Peyer's patch (tissue), 4 donors: Measurements from ENCODE around the gene PTPRM. TPM values are rescaled to one million over a fixed set of nuclear protein-coding genes. Genes with fewer than 3 reads are reported as not detected.

Source experiments
- DNase-seq, 3 donors: peaks; one replicate each; pipeline ENCODE4 v3.0.0-alpha.2; 2017 to 2019
- H3K27ac ChIP-seq, 4 donors: fragments of 200-600 bp; sonication (generic); one replicate each; pipeline ENCODE4 v1.5.1; 2016 to 2019
- H3K27me3 ChIP-seq, 2 donors: fragments of 200-600 bp; sonication (generic); one replicate each; pipeline ENCODE4 v1.5.1; 2019
- H3K36me3 ChIP-seq, 3 donors: fragments of 200-600 bp; sonication (generic); one replicate each; pipeline ENCODE4 v1.5.1; 2016 to 2019
- H3K4me1 ChIP-seq, 4 donors: fragments of 200-600 bp; sonication (generic); one replicate each; pipeline ENCODE4 v1.5.1; 2016 to 2019
- H3K4me3 ChIP-seq, 4 donors: fragments of 200-600 bp; sonication (generic); 1 replicate in 3 of 4; 2 replicates in 1 of 4; pipeline ENCODE4 v1.5.1; 2016 to 2019; ENCODE audit warnings: mild to moderate bottlenecking in 1 of 4
- H3K9me3 ChIP-seq, 4 donors: fragments of 200-600 bp; sonication (generic); one replicate each; pipeline ENCODE4 v1.5.1; 2016 to 2019; ENCODE audit warnings: mild to moderate bottlenecking in 1 of 4
- POLR2A ChIP-seq, 2 donors: fragments of 450-650 bp; IDR thresholded peaks; one replicate each; pipeline ENCODE4 v1.5.1; 2017; ENCODE audit warnings: antibody characterized with exemption in 2 of 2, mild to moderate bottlenecking in 2 of 2, moderate library complexity in 2 of 2
- total RNA-seq, 4 donors: library from RNA; depleted of rRNA; stranded (reverse); fragments of >200 nt; gene quantifications; one replicate each; pipeline ENCODE4 v1.1.0, GENCODE V29; 2016
- TF ChIP-seq, protein P1 (sequence below), 6 experiments: fragments of 450-650 bp in 4 of 6; fragments of 200-600 bp in 2 of 6; sonication (generic) in 1 of 6; IDR thresholded peaks; one replicate each; pipeline ENCODE4 v1.5.1; 2017 to 2019; ENCODE audit warnings: antibody characterized with exemption in 6 of 6, mild to moderate bottlenecking in 3 of 6, moderate library complexity in 1 of 6

The PTPRM gene
- total RNA-seq, 4 donors from 2014 or later, result 39.6 to 211 (median 80.3) TPM

DNA sequence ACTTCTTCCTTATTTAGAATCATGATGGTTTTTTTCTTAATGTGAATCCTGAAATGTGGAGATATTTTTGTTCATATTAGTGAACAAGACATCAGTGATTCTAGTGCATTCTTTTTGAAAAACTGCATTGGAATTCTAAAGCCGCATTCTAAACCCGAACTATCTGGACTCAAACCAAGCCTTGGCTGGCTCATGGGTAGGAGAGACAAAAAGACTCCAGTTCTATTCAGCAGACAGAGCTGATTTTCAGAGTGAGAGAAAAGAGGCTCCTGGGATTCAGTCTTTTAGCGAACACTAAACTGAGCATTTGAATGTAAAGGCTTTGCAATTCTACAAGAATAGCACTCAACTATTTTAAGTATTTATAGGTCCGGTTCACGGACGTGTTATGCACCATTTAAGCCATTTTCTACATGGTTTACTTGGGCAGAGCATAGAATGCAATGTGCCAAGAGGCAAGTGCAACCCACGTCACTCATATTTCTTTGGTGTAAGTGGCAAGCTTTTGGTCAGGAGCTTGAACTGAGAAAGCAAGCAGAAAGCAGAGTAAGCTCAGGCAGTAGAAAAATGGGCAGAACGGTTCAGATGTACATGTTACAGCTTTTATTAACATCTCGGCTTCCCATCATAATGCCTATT is 814.8 kb downstream of the PTPRM start:
- no peak for TF ChIP-seq POLR2A (IDR thresholded peaks at IDR 0.05)
- TF ChIP-seq, protein P1, sequence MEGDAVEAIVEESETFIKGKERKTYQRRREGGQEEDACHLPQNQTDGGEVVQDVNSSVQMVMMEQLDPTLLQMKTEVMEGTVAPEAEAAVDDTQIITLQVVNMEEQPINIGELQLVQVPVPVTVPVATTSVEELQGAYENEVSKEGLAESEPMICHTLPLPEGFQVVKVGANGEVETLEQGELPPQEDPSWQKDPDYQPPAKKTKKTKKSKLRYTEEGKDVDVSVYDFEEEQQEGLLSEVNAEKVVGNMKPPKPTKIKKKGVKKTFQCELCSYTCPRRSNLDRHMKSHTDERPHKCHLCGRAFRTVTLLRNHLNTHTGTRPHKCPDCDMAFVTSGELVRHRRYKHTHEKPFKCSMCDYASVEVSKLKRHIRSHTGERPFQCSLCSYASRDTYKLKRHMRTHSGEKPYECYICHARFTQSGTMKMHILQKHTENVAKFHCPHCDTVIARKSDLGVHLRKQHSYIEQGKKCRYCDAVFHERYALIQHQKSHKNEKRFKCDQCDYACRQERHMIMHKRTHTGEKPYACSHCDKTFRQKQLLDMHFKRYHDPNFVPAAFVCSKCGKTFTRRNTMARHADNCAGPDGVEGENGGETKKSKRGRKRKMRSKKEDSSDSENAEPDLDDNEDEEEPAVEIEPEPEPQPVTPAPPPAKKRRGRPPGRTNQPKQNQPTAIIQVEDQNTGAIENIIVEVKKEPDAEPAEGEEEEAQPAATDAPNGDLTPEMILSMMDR (IDR thresholded peaks at IDR 0.05), result no peak
- DNase-seq, result no peak
- Histone ChIP-seq H3K4me3 (no peak overlapping the region), H3K36me3 (peaks cover 0 to 38% (median 0%) of the 10 kb centered on the region in 3 donors), H3K27me3 (no peaks in the 10 kb centered on the region), H3K4me1 (no peaks in the 10 kb centered on the region), H3K27ac (no peak overlapping the region), H3K9me3 (no peaks in the 10 kb centered on the region)

DNA sequence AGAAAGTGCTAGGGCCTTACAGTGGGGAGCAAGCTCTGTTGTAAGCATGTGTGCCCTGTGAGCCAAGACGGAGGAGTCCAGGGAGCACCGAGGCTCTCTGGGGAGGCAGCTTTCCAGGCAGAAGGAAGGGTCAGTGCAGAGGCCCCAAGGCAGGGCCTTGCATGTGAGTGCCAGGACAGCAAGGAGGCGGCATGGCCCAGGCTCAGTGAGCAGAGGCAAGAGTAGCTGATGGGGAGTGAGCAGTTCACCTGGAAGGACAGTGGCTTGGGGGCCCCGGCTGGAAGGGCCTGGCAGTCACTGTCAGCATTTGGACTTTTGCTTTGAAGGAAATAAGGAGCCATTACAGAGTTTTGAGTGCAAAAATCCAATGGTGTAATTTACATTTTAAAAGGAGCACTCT is 818.3 kb downstream of the PTPRM start:
- H3K9me3 ChIP-seq, result no peaks in the 10 kb centered on the region
- H3K36me3 ChIP-seq, result peaks cover 0 to 23% (median 0%) of the 10 kb centered on the region in 3 donors
- H3K4me1 ChIP-seq, result no peaks in the 10 kb centered on the region
- H3K27ac ChIP-seq, result no peak overlapping the region
- no peak for DNase-seq
- TF ChIP-seq, protein P1 (IDR thresholded peaks at IDR 0.05), result no peak
- TF ChIP-seq POLR2A (IDR thresholded peaks at IDR 0.05), result no peak
- no peak overlapping the region for H3K4me3 ChIP-seq
- no peaks in the 10 kb centered on the region for H3K27me3 ChIP-seq

DNA sequence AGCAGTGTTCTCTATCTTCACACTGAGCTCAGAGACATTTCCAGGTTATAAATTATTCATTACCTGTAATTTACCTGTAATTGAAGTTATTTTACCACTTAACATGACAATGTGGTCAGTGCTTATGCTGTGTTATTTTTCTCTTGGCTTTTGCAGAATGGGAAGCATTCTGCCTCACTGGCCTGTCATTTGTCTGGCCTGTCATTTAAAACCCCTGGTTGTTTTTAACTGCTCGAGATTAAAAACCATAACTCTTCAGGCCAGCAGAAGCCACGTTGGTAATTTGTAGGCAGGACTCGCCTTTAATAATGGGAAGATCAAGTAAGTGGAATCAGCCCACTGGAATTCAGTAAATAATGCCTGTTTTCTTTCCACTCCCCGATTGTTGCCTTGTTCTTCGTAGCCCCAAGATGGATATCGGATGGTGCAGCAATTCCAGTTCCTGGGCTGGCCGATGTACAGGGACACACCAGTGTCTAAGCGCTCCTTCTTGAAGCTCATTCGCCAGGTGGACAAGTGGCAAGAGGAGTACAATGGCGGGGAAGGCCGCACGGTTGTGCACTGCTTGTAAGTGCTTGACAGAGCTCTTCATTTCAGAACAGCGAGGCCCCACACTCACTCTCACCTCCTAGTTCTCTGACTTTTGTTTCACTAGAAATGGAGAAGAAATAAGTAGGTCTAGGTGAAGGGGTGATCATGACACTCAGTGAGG is 819.7 kb downstream of the PTPRM start:
- Histone ChIP-seq H3K27me3 (no peaks in the 10 kb centered on the region), H3K27ac (no peak overlapping the region), H3K36me3 (peaks cover 0 to 18% (median 0%) of the 10 kb centered on the region in 3 donors), H3K4me3 (no peak overlapping the region), H3K4me1 (no peaks in the 10 kb centered on the region), H3K9me3 (no peaks in the 10 kb centered on the region)
- no peak for TF ChIP-seq POLR2A (IDR thresholded peaks at IDR 0.05)
- no peak for DNase-seq

DNA sequence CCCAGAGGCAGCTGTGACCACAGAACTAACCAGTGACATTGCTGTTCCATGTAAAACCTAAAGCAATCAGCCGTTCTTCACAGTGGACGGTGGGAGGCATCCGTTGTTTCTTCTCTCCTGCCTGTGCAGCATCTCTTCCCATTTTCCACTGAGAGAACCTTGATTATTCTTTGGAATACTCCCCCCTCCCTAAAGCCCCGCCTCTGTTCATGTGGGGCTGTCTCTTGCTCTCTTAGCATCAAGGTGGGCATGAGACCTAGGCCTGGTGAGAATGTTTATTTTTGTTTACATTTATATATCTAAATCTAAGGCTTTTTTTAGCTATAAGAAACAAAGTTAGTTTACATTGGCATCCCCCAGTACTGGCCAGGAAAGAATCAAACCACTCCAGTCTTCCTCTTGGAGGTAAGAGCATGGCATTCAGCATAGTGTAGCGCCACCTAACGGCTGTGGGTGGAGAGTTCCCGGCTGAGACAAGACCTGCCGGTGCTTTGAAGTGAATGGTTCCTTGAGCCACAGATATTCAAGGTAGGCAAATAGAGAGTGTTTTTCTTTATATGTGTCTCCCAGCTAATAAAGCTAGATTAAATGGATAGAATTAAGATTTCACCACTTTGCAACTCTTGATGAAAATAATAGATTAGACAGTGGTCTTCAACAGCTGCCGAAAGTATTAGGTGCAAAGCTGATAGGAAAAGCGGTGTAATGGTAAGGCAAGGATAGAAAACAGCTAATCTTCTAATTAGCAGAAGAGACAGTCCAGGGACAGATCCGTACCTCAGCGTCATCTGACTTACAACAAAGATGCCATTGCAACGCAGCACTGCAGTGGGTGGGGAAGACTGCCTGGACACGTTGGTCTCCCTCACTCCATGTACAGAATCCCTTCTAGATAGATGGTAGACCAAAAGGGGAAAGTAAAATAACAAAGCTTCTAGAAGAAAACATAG is 822.5 kb downstream of the PTPRM start:
- no peaks in the 10 kb centered on the region for H3K4me1 ChIP-seq
- H3K9me3 ChIP-seq, result no peaks in the 10 kb centered on the region
- H3K27ac ChIP-seq, result no peak overlapping the region
- no peaks in the 10 kb centered on the region for H3K27me3 ChIP-seq
- H3K4me3 ChIP-seq, result no peak overlapping the region
- peaks cover 0 to 22% (median 0%) of the 10 kb centered on the region in 3 donors for H3K36me3 ChIP-seq
- TF ChIP-seq, protein P1 (IDR thresholded peaks at IDR 0.05), result peak in 5 of 6 experiments; percentile 22 to 68 (median 53)
- TF ChIP-seq POLR2A (IDR thresholded peaks at IDR 0.05), result no peak
- peak in 2 of 3 donors; percentile 59 to 67 for DNase-seq

DNA sequence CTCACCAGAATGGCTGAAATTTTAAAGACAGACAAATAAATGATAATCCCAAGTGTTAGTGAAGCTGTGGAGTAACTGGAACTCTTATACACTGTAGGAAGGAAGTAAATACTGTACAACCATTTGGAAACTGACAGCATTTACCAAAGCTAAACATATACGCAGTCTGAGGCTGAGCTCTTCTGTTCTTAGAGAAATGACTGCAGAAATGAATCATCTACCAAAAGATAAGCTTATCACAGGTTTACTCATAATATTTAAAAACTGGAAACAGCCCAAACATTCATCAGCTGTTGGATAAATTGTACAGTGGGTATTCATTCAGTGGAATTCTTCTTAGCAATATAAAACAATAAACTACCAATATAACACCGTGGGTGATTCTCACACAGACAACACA is 824.0 kb downstream of the PTPRM start:
- Histone ChIP-seq H3K27ac (no peak overlapping the region), H3K9me3 (no peaks in the 10 kb centered on the region), H3K36me3 (peaks cover 0 to 16% (median 0%) of the 10 kb centered on the region in 3 donors), H3K4me3 (no peak overlapping the region), H3K4me1 (no peaks in the 10 kb centered on the region), H3K27me3 (no peaks in the 10 kb centered on the region)
- no peak for TF ChIP-seq POLR2A (IDR thresholded peaks at IDR 0.05)
- TF ChIP-seq, protein P1 (IDR thresholded peaks at IDR 0.05), result no peak
- DNase-seq, result no peak
